NCI-H146 treated with DMSO at 0.1 percent for 48 hours (cell line): ENCODE results near the gene ZBTB1.
"Not testable (repeated sequence)": the region's sequence is repeated elsewhere in the genome, so short reads cannot be mapped to it uniquely, and the experiment has no call there.

Experiments
- DNase-seq: peaks from one replicate; lab custom pipeline; 2025; ENCODE audit not compliant: unreplicated experiment; lab: John Stamatoyannopoulos, UW

Gene ZBTB1

DNA sequence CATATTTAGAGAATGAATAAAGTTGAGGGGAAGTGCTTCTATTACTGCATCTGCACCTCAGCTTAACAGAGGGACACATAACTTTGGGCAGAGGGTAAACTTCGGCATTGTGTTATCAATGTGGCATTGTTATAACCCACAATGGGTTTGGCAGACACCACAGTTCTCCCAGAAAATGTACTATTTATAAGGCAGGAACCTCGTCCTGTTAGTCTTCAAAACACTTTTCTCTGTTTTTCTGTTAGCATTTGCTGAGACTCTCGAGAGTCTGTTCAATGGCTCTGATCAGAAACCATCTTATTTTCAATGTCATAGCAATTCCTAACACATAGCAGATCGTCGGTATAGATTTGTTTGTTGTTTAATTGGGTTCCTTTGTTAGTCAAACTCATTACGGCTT, 59.1 kb downstream of the ZBTB1 start:
- no peak for DNase-seq

DNA sequence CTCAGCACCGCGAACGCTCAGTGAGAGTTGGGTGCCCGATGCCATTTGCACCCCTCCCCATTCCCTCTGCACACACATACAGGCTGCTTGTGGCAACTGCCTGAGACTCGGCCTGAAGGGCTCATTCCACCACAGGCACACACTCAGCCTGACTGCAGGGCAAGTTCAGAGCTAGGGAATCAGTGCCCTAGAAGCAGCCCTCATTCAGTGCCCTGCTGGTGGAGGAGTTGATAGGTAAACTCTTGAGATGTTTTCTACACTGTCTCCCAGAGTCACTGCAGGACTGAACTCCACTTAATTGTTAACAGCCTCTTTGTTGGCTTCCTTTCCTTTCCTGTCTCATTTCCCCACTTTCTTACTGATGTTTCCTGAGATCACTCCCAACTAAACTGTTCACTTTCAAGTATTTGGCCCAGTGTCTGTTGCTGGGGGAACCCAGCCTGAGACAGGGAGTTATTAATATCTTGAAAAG, 62.1 kb downstream of the ZBTB1 start:
- DNase-seq, result no peak

DNA sequence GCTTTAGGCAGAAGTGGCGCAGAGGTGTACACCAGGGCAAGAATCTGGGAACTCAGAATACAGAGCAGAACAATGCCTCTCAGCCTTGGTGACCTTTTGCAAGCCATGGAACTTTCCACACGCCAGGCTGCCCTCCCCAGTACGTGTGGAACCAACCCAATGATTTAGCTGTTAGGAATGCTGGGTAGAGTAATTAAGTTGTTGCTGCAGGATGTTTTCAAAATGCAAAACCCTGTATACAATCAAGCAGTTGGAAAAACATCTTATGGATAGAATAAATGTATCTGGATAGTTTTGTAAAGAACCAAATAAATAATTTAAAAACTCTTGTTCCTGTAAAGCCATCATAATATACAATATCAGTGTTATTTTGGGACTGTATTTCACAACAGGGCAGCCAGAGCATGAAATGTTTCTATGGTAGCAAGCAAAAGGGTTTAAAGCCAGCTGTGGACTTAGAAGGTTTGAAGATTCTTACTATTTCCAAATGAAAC, 64.6 kb downstream of the ZBTB1 start:
- no peak for DNase-seq

DNA sequence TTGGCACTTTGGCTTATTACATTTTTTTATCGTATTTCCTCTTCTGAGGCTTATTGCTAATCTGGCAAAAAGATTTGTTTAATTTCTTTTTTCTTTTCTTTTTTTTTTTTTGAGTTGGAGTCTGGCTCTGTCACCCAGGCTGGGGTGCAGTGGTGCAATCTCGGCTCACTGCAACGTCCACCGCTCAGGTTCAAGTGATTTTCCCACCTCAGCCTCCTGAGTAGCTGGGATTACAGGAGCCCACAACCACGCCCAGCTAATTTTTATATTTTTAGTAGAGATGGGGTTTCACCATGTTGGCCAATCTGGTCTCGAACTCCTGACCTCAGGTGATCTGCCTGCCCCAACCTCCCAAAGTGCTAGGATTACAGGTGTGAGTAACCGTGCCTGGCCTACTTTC, 65.1 kb downstream of the ZBTB1 start:
- DNase-seq, result not testable (repeated sequence)

DNA sequence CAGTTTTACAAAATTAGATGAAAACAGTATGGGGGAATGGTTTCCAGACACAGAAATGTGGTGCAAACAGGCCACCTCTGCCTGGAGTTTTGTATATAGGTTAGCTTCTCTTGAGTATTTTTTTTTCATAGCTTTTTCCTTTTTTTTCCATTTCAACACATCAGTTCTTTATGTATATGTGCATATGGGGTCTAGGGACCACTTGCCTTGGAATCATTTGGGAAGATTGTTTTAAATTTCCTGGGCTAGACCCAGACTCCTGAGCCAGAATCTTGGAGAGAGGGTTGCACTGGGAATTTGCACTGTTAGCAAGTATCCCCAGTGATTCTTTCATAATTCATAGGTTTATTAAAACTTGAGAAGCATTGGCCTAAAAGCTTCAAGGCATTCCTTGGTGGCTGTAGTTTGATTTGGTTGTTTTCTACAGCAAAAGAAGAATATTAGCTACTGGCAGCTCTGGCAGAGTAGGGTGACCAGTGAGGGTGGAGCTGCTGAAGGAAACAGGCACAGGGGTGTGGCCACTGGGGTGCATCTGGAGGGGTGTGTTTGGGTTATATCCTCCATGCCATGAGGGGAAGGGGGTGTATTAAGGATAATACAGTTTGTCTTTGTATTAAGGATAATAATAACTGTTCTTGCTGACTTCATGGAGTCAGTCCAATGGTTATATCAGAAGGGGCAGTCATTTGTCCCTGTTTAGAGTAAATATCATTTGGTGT, 68.0 kb downstream of the ZBTB1 start:
- DNase-seq, result no peak

DNA sequence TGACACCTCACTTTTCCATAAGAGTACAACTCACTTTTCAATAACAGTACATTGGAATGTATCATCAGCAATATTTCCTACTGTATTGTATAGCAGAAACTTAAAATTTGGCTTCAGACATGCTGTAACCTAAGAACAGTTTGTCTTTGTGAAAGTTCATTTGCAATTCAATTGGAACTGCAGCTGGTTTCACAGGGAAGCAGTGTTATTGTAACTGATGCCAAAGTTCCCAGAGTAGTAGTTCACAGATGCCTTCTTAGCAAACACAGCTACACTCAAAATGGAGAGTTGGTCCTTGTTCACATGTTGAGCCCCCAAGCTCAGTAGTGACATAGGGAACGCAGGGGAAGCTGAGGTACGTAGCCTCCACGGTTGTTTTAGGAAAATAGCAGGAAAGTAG, 68.5 kb downstream of the ZBTB1 start:
- DNase-seq, result no peak
